Ishikawa (cell line): ENCODE results near the gene COL4A5.

Experiments
- TAF1 ChIP-seq: IDR thresholded peaks from 2 replicates; pipeline ENCODE4 v1.6.1; 2012; ENCODE audit warnings: low read depth, mild to moderate bottlenecking
- TCF12 ChIP-seq: IDR thresholded peaks from 2 replicates; pipeline ENCODE4 v1.6.1; 2012; ENCODE audit warnings: low read depth
- ZBTB7A ChIP-seq: IDR thresholded peaks from 2 replicates; pipeline ENCODE4 v1.6.1; 2012; ENCODE audit warnings: low read depth

- no peak for TF ChIP-seq TAF1
- no peak for TF ChIP-seq TCF12
- no peak for TF ChIP-seq ZBTB7A
These were observed 257.1 kb downstream of the COL4A5 start for GRCh38 chrX:108696690-108697089.
